ENCODE results near the gene FPR3.

FPR3 gene

GRCh38 chr19:51798062-51798461, 3.1 kb downstream of the FPR3 start:
- ChIA-PET CTCF (interaction anchor here (4.7 kb wide), 1 partner anchor 21 kb away, joined by 16 read pairs; no protein-coding TSS in a partner anchor), POLR2A (no interaction called here)
- no peak for TF ChIP-seq CTCF (IDR thresholded peaks at IDR 0.05; ENCODE audit: control extremely low read depth, extremely low read depth, low read depth, missing control alignments)
- no peak for DNase-seq (ENCODE audit: extremely low spot score)

GRCh38 chr19:51799034-51799773, 4.2 kb downstream of the FPR3 start:
- no peak for DNase-seq (ENCODE audit: extremely low spot score)
- ChIA-PET CTCF (interaction anchor here (4.7 kb wide), 1 partner anchor 22 kb away, joined by 16 read pairs; no protein-coding TSS in a partner anchor), POLR2A (no interaction called here)
- TF ChIP-seq CTCF (IDR thresholded peaks at IDR 0.05; ENCODE audit: control extremely low read depth, extremely low read depth, low read depth, missing control alignments): no peak

GRCh38 chr19:51799774-51800472, 5.0 kb downstream of the FPR3 start:
- CTCF ChIA-PET: interaction anchor here (4.7 kb wide), 1 partner anchor 22 kb away, joined by 16 read pairs; no protein-coding TSS in a partner anchor

GRCh38 chr19:51800473-51801244, 5.7 kb downstream of the FPR3 start:
- DNase-seq (ENCODE audit: extremely low spot score): no peak
- ChIA-PET CTCF (no interaction called here), POLR2A (no interaction called here)
- no peak for TF ChIP-seq CTCF (IDR thresholded peaks at IDR 0.05; ENCODE audit: control extremely low read depth, extremely low read depth, low read depth, missing control alignments)

More at GRCh38 chr19:51799774-51800472, 5.0 kb downstream of the FPR3 start:
- DNase-seq (ENCODE audit: extremely low spot score): no peak
- POLR2A ChIA-PET: no interaction called here
- no peak for TF ChIP-seq CTCF (IDR thresholded peaks at IDR 0.05; ENCODE audit: control extremely low read depth, extremely low read depth, low read depth, missing control alignments)

- no peak for DNase-seq (ENCODE audit: extremely low spot score)
- POLR2A ChIA-PET: no interaction called here
- TF ChIP-seq CTCF (IDR thresholded peaks at IDR 0.05; ENCODE audit: control extremely low read depth, extremely low read depth, low read depth, missing control alignments): no peak
- CTCF ChIA-PET: no interaction called here
Observed at GRCh38 chr19:51802775-51803174, 7.8 kb downstream of the FPR3 start.

- ChIA-PET POLR2A (no interaction called here), CTCF (no interaction called here)
- no peak for TF ChIP-seq CTCF (IDR thresholded peaks at IDR 0.05; ENCODE audit: control extremely low read depth, extremely low read depth, low read depth, missing control alignments)
- DNase-seq (ENCODE audit: extremely low spot score): no peak
Observed at GRCh38 chr19:51803519-51803918, 8.6 kb downstream of the FPR3 start.
